WTC11 (cell line): ENCODE data around the gene SIRPG. TPM values are rescaled to one million over a fixed set of nuclear protein-coding genes. Genes with fewer than 3 reads are reported as not detected.

ENCODE experiments used
- ATAC-seq: fragments of 200-7000 bp; cut with Tn5 transposase; 2 replicates; pipeline ENCODE4 v1.10.0; 2021; ENCODE audit warnings: mild to moderate bottlenecking, moderate library complexity
- CTCF ChIA-PET: fragments of 300-600 bp; sonication (Branson Sonifier 250); formaldehyde crosslinking; loops from one replicate; lab custom pipeline; 2021; ENCODE audit warnings: antibody characterized with exemption; lab: Charles Lee
- POLR2A ChIA-PET: fragments of 350-600 bp; sonication (Branson Sonifier 250); formaldehyde crosslinking; loops from one replicate; lab custom pipeline; 2021; ENCODE audit warnings: antibody characterized with exemption; lab: Charles Lee
- DNase-seq: peaks from one replicate; pipeline ENCODE4 v3.0.0; 2021; ENCODE audit warnings: low spot score
- H3K27ac Mint-ChIP-seq: 2 replicates; pipeline ENCODE4 v1.8.0; 2021; ENCODE audit warnings: mixed read lengths
- H3K27me3 Mint-ChIP-seq: 2 replicates; pipeline ENCODE4 v1.8.0; 2021; ENCODE audit warnings: low read depth, mild to moderate bottlenecking, moderate library complexity, mixed read lengths
- H3K36me3 Mint-ChIP-seq: 2 replicates; pipeline ENCODE4 v1.8.0; 2021; ENCODE audit warnings: mixed read lengths
- H3K4me1 Mint-ChIP-seq: 2 replicates; pipeline ENCODE4 v1.8.0; 2022; ENCODE audit warnings: mixed read lengths
- H3K4me3 Mint-ChIP-seq: 2 replicates; pipeline ENCODE4 v1.8.0; 2021; ENCODE audit warnings: mild to moderate bottlenecking, moderate library complexity, mixed read lengths
- H3K9me3 Mint-ChIP-seq: 2 replicates; pipeline ENCODE4 v1.8.0; 2021; ENCODE audit warnings: mixed read lengths
- ATF6 ChIP-seq: sonication (generic); formaldehyde crosslinking; IDR thresholded peaks from 2 replicates; pipeline ENCODE4 v1.8.1; 2023; ENCODE audit warnings: mild to moderate bottlenecking, missing genetic modification reagents
- CREM ChIP-seq: sonication (generic); formaldehyde crosslinking; IDR thresholded peaks from 2 replicates; pipeline ENCODE4 v1.8.1; 2022; ENCODE audit warnings: mild to moderate bottlenecking, missing genetic modification reagents, moderate library complexity
- JAZF1 ChIP-seq: fragments of 250-450 bp; sonication (Bioruptor Pico); IDR thresholded peaks from 2 replicates; pipeline ENCODE4 v1.9.0; 2021; ENCODE audit warnings: moderate library complexity, mild to moderate bottlenecking, inconsistent platforms
- KAT7 ChIP-seq: sonication (generic); formaldehyde crosslinking; IDR thresholded peaks from 2 replicates; pipeline ENCODE4 v1.8.1; 2023; ENCODE audit warnings: missing genetic modification reagents, mild to moderate bottlenecking, borderline replicate concordance
- NR2C2 ChIP-seq: sonication (generic); formaldehyde crosslinking; IDR thresholded peaks from 2 replicates; pipeline ENCODE4 v1.8.0; 2022; ENCODE audit warnings: mild to moderate bottlenecking, missing genetic modification reagents
- NR3C1 ChIP-seq: sonication (generic); formaldehyde crosslinking; conservative IDR thresholded peaks from 2 replicates; pipeline ENCODE4 v1.8.1; 2023; ENCODE audit warnings: low read depth, mild to moderate bottlenecking, missing genetic modification reagents
- PRRX2 ChIP-seq: fragments of 250-450 bp; sonication (Bioruptor Pico); IDR thresholded peaks from 2 replicates; pipeline ENCODE4 v1.8.0; 2021; ENCODE audit warnings: mild to moderate bottlenecking
- RELA ChIP-seq: sonication (generic); formaldehyde crosslinking; IDR thresholded peaks from 2 replicates; pipeline ENCODE4 v1.8.1; 2022; ENCODE audit warnings: missing genetic modification reagents, mild to moderate bottlenecking, borderline replicate concordance
- TCF7 ChIP-seq: sonication (generic); formaldehyde crosslinking; IDR thresholded peaks from 2 replicates; pipeline ENCODE4 v1.8.0; 2022; ENCODE audit warnings: mild to moderate bottlenecking, low read depth, missing genetic modification reagents, moderate library complexity
- TEAD4 ChIP-seq: sonication (generic); formaldehyde crosslinking; IDR thresholded peaks from 2 replicates; pipeline ENCODE4 v1.8.0; 2022; ENCODE audit warnings: mild to moderate bottlenecking, missing genetic modification reagents
- ZBTB43 ChIP-seq: sonication (generic); formaldehyde crosslinking; IDR thresholded peaks from 2 replicates; pipeline ENCODE4 v1.8.1; 2023; ENCODE audit warnings: mild to moderate bottlenecking, missing genetic modification reagents
- ZNF121 ChIP-seq: sonication (generic); formaldehyde crosslinking; IDR thresholded peaks from 2 replicates; pipeline ENCODE4 v1.8.0; 2023; ENCODE audit warnings: missing genetic modification reagents
- ZNF138 ChIP-seq: sonication (generic); formaldehyde crosslinking; conservative IDR thresholded peaks from 2 replicates; pipeline ENCODE4 v1.8.1; 2022; ENCODE audit warnings: mild to moderate bottlenecking, moderate library complexity, missing genetic modification reagents
- ZNF219 ChIP-seq: sonication (generic); formaldehyde crosslinking; IDR thresholded peaks from 2 replicates; pipeline ENCODE4 v1.8.0; 2023; ENCODE audit warnings: missing genetic modification reagents, mild to moderate bottlenecking, borderline replicate concordance
- ZNF317 ChIP-seq: sonication (generic); formaldehyde crosslinking; IDR thresholded peaks from 2 replicates; pipeline ENCODE4 v1.8.1; 2023; ENCODE audit warnings: low read depth, mild to moderate bottlenecking, moderate library complexity, missing genetic modification reagents, borderline replicate concordance
- ZNF396 ChIP-seq: fragments of 250-450 bp; sonication (Bioruptor Pico); IDR thresholded peaks from 2 replicates; pipeline ENCODE4 v1.8.0; 2021; ENCODE audit warnings: mild to moderate bottlenecking, moderate library complexity, borderline replicate concordance
- ZNF425 ChIP-seq: fragments of 250-450 bp; sonication (Bioruptor Pico); conservative IDR thresholded peaks from 2 replicates; pipeline ENCODE4 v1.9.0; 2021; ENCODE audit warnings: mild to moderate bottlenecking
- total RNA-seq: library from RNA; stranded (reverse); gene quantifications from 3 replicates; pipeline ENCODE4 v1.2.3, GENCODE V29; 2021
- TF ChIP-seq, protein P1 (sequence below): fragments of 250-450 bp; sonication (Bioruptor Pico); IDR thresholded peaks from 2 replicates; pipeline ENCODE4 v1.9.0; 2021; ENCODE audit warnings: moderate library complexity, mild to moderate bottlenecking, inconsistent platforms, borderline replicate concordance
- TF ChIP-seq, protein P2 (sequence below): sonication (generic); formaldehyde crosslinking; conservative IDR thresholded peaks from 2 replicates; pipeline ENCODE4 v1.8.1; 2022; ENCODE audit warnings: mild to moderate bottlenecking, missing genetic modification reagents
- TF ChIP-seq, protein P3 (sequence below): sonication (generic); formaldehyde crosslinking; IDR thresholded peaks from 2 replicates; pipeline ENCODE4 v1.8.0; 2023; ENCODE audit warnings: missing genetic modification reagents
- TF ChIP-seq, protein P4 (sequence below): fragments of 250-450 bp; sonication (Bioruptor Pico); IDR thresholded peaks from 2 replicates; pipeline ENCODE4 v1.9.0; 2021; ENCODE audit warnings: mild to moderate bottlenecking, borderline replicate concordance

The SIRPG gene
- total RNA-seq, 1 experiment from 2014 or later: not detected

DNA sequence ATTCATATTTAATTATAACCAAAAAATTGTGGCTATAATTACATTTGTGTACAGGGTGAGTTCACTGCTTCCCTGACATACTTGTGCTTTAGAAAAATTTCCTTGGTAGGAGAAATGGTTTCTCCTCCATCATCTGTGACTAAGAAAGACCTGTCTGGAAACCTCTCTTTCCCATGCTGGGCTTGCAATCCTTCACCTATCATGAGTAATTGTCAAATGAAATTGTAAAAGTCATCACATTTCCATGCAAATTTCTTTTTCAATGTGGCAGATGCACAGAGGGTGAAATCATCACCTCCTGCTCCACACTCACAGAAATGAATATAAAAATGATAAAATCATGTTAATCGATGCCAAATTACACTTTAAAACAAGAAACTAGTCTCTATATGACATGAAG lies 36.3 kb downstream of the SIRPG start:
- CTCF ChIA-PET: no interaction called here
- TF ChIP-seq ZNF396 (CRISPR knock-in tag) (no peak), CREM (CRISPR knock-in tag) (no peak), ZNF425 (CRISPR knock-in tag) (no peak), TEAD4 (CRISPR knock-in tag) (no peak), ZNF121 (CRISPR knock-in tag) (no peak), TCF7 (no peak), PRRX2 (CRISPR knock-in tag) (no peak), ZNF138 (CRISPR knock-in tag) (no peak), ZNF219 (CRISPR knock-in tag) (no peak), NR3C1 (CRISPR knock-in tag) (no peak), ZNF317 (no peak), ZBTB43 (CRISPR knock-in tag) (no peak), ATF6 (CRISPR knock-in tag) (no peak), NR2C2 (CRISPR knock-in tag) (no peak)
- TF ChIP-seq, protein P1, sequence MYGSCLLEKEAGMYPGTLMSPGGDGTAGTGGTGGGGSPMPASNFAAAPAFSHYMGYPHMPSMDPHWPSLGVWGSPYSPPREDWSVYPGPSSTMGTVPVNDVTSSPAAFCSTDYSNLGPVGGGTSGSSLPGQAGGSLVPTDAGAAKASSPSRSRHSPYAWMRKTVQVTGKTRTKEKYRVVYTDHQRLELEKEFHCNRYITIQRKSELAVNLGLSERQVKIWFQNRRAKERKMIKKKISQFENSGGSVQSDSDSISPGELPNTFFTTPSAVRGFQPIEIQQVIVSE (CRISPR knock-in tag): no peak
- TF ChIP-seq, protein P2, sequence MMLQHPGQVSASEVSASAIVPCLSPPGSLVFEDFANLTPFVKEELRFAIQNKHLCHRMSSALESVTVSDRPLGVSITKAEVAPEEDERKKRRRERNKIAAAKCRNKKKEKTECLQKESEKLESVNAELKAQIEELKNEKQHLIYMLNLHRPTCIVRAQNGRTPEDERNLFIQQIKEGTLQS (CRISPR knock-in tag): no peak
- TF ChIP-seq, protein P3, sequence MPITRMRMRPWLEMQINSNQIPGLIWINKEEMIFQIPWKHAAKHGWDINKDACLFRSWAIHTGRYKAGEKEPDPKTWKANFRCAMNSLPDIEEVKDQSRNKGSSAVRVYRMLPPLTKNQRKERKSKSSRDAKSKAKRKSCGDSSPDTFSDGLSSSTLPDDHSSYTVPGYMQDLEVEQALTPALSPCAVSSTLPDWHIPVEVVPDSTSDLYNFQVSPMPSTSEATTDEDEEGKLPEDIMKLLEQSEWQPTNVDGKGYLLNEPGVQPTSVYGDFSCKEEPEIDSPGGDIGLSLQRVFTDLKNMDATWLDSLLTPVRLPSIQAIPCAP (CRISPR knock-in tag): no peak
- H3K27ac Mint-ChIP-seq: no peak overlapping the region
- peaks cover 19% of the 10 kb centered on the region for H3K4me1 Mint-ChIP-seq
- POLR2A ChIA-PET: no interaction called here
- ATAC-seq: no peak
- H3K9me3 Mint-ChIP-seq: peaks cover 10% of the 10 kb centered on the region
- no peak for DNase-seq
- H3K4me3 Mint-ChIP-seq: no peak overlapping the region
- peaks cover 7% of the 10 kb centered on the region; the same call in 1 of the 2 replicates for H3K36me3 Mint-ChIP-seq
- H3K27me3 Mint-ChIP-seq: no peaks in the 10 kb centered on the region; the same call in 1 of the 2 replicates

DNA sequence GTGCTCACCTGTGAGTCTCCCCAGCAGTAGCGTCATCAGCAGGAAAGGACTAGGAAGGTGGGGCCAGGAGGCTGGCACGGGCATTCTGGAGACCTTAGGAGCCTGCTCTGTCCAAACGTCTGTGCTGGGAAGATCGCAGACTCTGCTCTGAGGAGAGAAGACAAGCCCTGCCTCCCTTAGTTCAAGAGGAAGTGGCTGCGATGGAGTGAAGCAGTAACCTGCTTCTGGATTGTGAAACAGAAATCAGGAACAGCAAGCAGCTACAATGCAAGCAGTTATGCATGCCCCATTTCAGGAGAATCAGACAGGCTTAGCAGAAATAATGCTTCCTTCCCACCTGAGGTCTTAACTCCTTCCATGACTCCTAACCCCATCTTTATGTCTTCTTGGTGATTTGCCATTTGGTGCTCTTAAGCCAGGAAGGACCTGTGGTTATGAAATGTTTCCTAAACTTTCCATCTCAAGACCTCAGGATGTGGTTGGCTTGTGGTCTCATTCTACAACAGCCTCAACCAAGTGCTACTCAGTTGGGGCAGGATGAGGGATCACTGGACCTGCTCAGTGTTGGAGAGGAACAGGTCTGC lies 37.6 kb downstream of the SIRPG start, which contains the start of gene SIRPB1:
TSS of gene SIRPB1 (minus strand) at position 149 of the 584 bp plus-strand sequence. CDS start at position 84, 65 bp downstream.
- Mint-ChIP-seq H3K27ac (no peak within 1 kb of the TSS), H3K4me3 (no peak within 1 kb of the TSS)
- POLR2A ChIA-PET: no interaction called here
- TF ChIP-seq ATF6 (CRISPR knock-in tag) (no peak), RELA (CRISPR knock-in tag) (no peak), NR3C1 (CRISPR knock-in tag) (no peak), JAZF1 (no peak), KAT7 (CRISPR knock-in tag) (no peak)
- TF ChIP-seq, protein P4, sequence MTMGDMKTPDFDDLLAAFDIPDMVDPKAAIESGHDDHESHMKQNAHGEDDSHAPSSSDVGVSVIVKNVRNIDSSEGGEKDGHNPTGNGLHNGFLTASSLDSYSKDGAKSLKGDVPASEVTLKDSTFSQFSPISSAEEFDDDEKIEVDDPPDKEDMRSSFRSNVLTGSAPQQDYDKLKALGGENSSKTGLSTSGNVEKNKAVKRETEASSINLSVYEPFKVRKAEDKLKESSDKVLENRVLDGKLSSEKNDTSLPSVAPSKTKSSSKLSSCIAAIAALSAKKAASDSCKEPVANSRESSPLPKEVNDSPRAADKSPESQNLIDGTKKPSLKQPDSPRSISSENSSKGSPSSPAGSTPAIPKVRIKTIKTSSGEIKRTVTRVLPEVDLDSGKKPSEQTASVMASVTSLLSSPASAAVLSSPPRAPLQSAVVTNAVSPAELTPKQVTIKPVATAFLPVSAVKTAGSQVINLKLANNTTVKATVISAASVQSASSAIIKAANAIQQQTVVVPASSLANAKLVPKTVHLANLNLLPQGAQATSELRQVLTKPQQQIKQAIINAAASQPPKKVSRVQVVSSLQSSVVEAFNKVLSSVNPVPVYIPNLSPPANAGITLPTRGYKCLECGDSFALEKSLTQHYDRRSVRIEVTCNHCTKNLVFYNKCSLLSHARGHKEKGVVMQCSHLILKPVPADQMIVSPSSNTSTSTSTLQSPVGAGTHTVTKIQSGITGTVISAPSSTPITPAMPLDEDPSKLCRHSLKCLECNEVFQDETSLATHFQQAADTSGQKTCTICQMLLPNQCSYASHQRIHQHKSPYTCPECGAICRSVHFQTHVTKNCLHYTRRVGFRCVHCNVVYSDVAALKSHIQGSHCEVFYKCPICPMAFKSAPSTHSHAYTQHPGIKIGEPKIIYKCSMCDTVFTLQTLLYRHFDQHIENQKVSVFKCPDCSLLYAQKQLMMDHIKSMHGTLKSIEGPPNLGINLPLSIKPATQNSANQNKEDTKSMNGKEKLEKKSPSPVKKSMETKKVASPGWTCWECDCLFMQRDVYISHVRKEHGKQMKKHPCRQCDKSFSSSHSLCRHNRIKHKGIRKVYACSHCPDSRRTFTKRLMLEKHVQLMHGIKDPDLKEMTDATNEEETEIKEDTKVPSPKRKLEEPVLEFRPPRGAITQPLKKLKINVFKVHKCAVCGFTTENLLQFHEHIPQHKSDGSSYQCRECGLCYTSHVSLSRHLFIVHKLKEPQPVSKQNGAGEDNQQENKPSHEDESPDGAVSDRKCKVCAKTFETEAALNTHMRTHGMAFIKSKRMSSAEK (CRISPR knock-in tag): no peak

More for the DNA sequence above, 37.6 kb downstream of the SIRPG start, which contains the start of gene SIRPB1:
- CTCF ChIA-PET: no interaction called here
- peaks cover 19% of the 10 kb centered on the region for H3K4me1 Mint-ChIP-seq
- peaks cover 3% of the 10 kb centered on the region for H3K27me3 Mint-ChIP-seq
- ATAC-seq (no peak), DNase-seq (no peak)
- H3K9me3 Mint-ChIP-seq: peaks cover 10% of the 10 kb centered on the region
- peaks cover 7% of the 10 kb centered on the region; the same call in 1 of the 2 replicates for H3K36me3 Mint-ChIP-seq
